ENCODE measurements around the gene KLHL14. TPM values are rescaled to one million over a fixed set of nuclear protein-coding genes. Genes with fewer than 3 reads are reported as not detected.

KLHL14 gene
- total RNA-seq, 3 donors from 2014 or later: 0.32 to 0.59 (median 0.33) TPM

- no peak for DNase-seq (ENCODE audit: low spot score in 2 of 2)
- no peaks in the 10 kb centered on the region for H3K27me3 ChIP-seq
- H3K9me3 ChIP-seq: no peaks in the 10 kb centered on the region
- no peaks in the 10 kb centered on the region for H3K36me3 ChIP-seq
- intact Hi-C loops (cut with DNase I; ENCODE audit: low total_unique reads): no loop called here
- H3K4me1 ChIP-seq: no peaks in the 10 kb centered on the region
- H3K4me3 ChIP-seq: no peak overlapping the region
- H3K27ac ChIP-seq: no peak overlapping the region
- TF ChIP-seq POLR2A (IDR thresholded peaks at IDR 0.05) (no peak), POLR2AphosphoS5 (IDR thresholded peaks at IDR 0.05) (no peak), CTCF (IDR thresholded peaks at IDR 0.05) (no peak)
Measured at GRCh38 chr18:32735781-32736180, 37.0 kb downstream of the KLHL14 start.

GRCh38 chr18:32734442-32734841 lies 38.4 kb downstream of the KLHL14 start:
- intact Hi-C loops (cut with DNase I; ENCODE audit: low total_unique reads): no loop called here
- TF ChIP-seq CTCF (IDR thresholded peaks at IDR 0.05): no peak
- no peak for TF ChIP-seq POLR2AphosphoS5 (IDR thresholded peaks at IDR 0.05)
- no peak for TF ChIP-seq POLR2A (IDR thresholded peaks at IDR 0.05)
- Histone ChIP-seq H3K27ac (no peak overlapping the region), H3K4me3 (no peak overlapping the region), H3K27me3 (no peaks in the 10 kb centered on the region), H3K9me3 (no peaks in the 10 kb centered on the region), H3K4me1 (no peaks in the 10 kb centered on the region), H3K36me3 (no peaks in the 10 kb centered on the region)
- no peak for DNase-seq (ENCODE audit: low spot score in 2 of 2)

- DNase-seq (ENCODE audit: low spot score in 2 of 2): no peak
- TF ChIP-seq POLR2AphosphoS5 (IDR thresholded peaks at IDR 0.05): no peak
- no peak for TF ChIP-seq POLR2A (IDR thresholded peaks at IDR 0.05)
- no peak for TF ChIP-seq CTCF (IDR thresholded peaks at IDR 0.05)
- no peaks in the 10 kb centered on the region for H3K9me3 ChIP-seq
- no peaks in the 10 kb centered on the region for H3K27me3 ChIP-seq
- intact Hi-C loops (cut with DNase I; ENCODE audit: low total_unique reads): no loop called here
- H3K4me3 ChIP-seq: no peak overlapping the region
- H3K36me3 ChIP-seq: no peaks in the 10 kb centered on the region
- no peaks in the 10 kb centered on the region for H3K4me1 ChIP-seq
- H3K27ac ChIP-seq: no peak overlapping the region
Measured at GRCh38 chr18:32732165-32732564, 40.7 kb downstream of the KLHL14 start.

GRCh38 chr18:32730620-32731091 lies 42.2 kb downstream of the KLHL14 start:
- TF ChIP-seq POLR2A (IDR thresholded peaks at IDR 0.05) (no peak), POLR2AphosphoS5 (IDR thresholded peaks at IDR 0.05) (no peak), CTCF (IDR thresholded peaks at IDR 0.05) (no peak)
- peak overlapping the region; percentile 17 to 35 for H3K27ac ChIP-seq
- DNase-seq (ENCODE audit: low spot score in 2 of 2): no peak
- H3K9me3 ChIP-seq: no peaks in the 10 kb centered on the region
- no peaks in the 10 kb centered on the region for H3K27me3 ChIP-seq
- no peaks in the 10 kb centered on the region for H3K4me1 ChIP-seq
- intact Hi-C loops (cut with DNase I; ENCODE audit: low total_unique reads): no loop called here
- H3K36me3 ChIP-seq: no peaks in the 10 kb centered on the region
- H3K4me3 ChIP-seq: peak overlapping the region; percentile 33 to 68 (median 44)

GRCh38 chr18:32730068-32730467 lies 42.8 kb downstream of the KLHL14 start:
- H3K4me1 ChIP-seq: no peaks in the 10 kb centered on the region
- DNase-seq (ENCODE audit: low spot score in 2 of 2): no peak
- no peak overlapping the region for H3K27ac ChIP-seq
- no peaks in the 10 kb centered on the region for H3K36me3 ChIP-seq
- no peaks in the 10 kb centered on the region for H3K9me3 ChIP-seq
- peak overlapping the region; percentile 33 to 68 (median 44) for H3K4me3 ChIP-seq
- TF ChIP-seq POLR2AphosphoS5 (IDR thresholded peaks at IDR 0.05) (no peak), POLR2A (IDR thresholded peaks at IDR 0.05) (no peak), CTCF (IDR thresholded peaks at IDR 0.05) (no peak)
- intact Hi-C loops (cut with DNase I; ENCODE audit: low total_unique reads): no loop called here
- no peaks in the 10 kb centered on the region for H3K27me3 ChIP-seq

All from breast epithelium (tissue), 4 donors.